ENCODE data around the gene SH3TC1. TPM values are rescaled to one million over a fixed set of nuclear protein-coding genes. Genes with fewer than 3 reads are reported as not detected.

Gene SH3TC1
- total and polyA plus RNA-seq, 2 of the 13 experiments (the other 11 are each of a cell fraction or from before 2014, with no cell fraction given) = 14.9 to 21.8 TPM

GRCh38 chr4:8221476-8221875 is 22.4 kb downstream of the SH3TC1 start:
- ATAC-seq = no peak
- peaks cover 20 to 64% of the 10 kb centered on the region in 2 experiments for H3K36me3 ChIP-seq (replicated peaks in 1 of 2; ENCODE audit: control insufficient read depth in 1 of 2, insufficient read depth in 2 of 2, low read length in 2 of 2)

GRCh38 chr4:8221985-8222384 is 22.9 kb downstream of the SH3TC1 start:
- no peak for TF ChIP-seq SMC3 (IDR thresholded peaks at IDR 0.05; ENCODE audit: low read length)
- in situ Hi-C loops (cut with HindIII; ENCODE audit: extremely low pct_ligation_motif_present, low pct_unique_long_range_greater_than_20kb) (no loop called here), intact Hi-C loops (cut with micrococcal nuclease; ENCODE audit: unreplicated experiment) (no loop called here)
- Histone ChIP-seq H3K79me2 (ENCODE audit: insufficient read depth, low read length) (no peaks in the 10 kb centered on the region), H3K36me3 (replicated peaks in 1 of 2; ENCODE audit: control insufficient read depth in 1 of 2, insufficient read depth in 2 of 2, low read length in 2 of 2) (peaks cover 19 to 60% of the 10 kb centered on the region in 2 experiments), H3K4me3 (replicated peaks in 1 of 3; ENCODE audit: insufficient read depth in 1 of 3, low read depth in 2 of 3, low read length in 3 of 3) (no peak overlapping the region), H3K4me2 (ENCODE audit: low read depth, low read length) (no peak overlapping the region), H3K9me3 (ENCODE audit: low read length) (no peaks in the 10 kb centered on the region), H3K27ac (ENCODE audit: extremely low read length, insufficient read depth, low read length) (no peak overlapping the region), H3K9ac (ENCODE audit: insufficient read depth, low read depth, low read length) (no peak overlapping the region), H4K20me1 (ENCODE audit: insufficient read depth, low read length) (no peaks in the 10 kb centered on the region), H2AFZ (ENCODE audit: low read length) (no peak overlapping the region), H3K27me3 (ENCODE audit: control insufficient read depth in 1 of 2, insufficient read depth in 2 of 2, low read length in 2 of 2) (no peaks in the 10 kb centered on the region), H3K4me1 (ENCODE audit: insufficient read depth, low read length) (peaks cover 46% of the 10 kb centered on the region)
- CTCF ChIA-PET (ENCODE audit: low intra/inter-chr PET ratio, low total read pairs) = no interaction called here
- ATAC-seq (no peak), DNase-seq (ENCODE audit: low spot score) (no peak), FAIRE-seq (no peak)
- BruUV-seq (replicated peaks) = no TSS peak
- POLR2A ChIA-PET = no interaction called here

More at GRCh38 chr4:8221476-8221875, 22.4 kb downstream of the SH3TC1 start:
- Histone ChIP-seq H3K9ac (ENCODE audit: insufficient read depth, low read depth, low read length) (no peak overlapping the region), H3K27ac (ENCODE audit: extremely low read length, insufficient read depth, low read length) (no peak overlapping the region), H2AFZ (ENCODE audit: low read length) (no peak overlapping the region), H3K27me3 (ENCODE audit: control insufficient read depth in 1 of 2, insufficient read depth in 2 of 2, low read length in 2 of 2) (no peaks in the 10 kb centered on the region), H3K9me3 (ENCODE audit: low read length) (no peaks in the 10 kb centered on the region), H3K4me3 (replicated peaks in 1 of 3; ENCODE audit: insufficient read depth in 1 of 3, low read depth in 2 of 3, low read length in 3 of 3) (no peak overlapping the region), H3K4me1 (ENCODE audit: insufficient read depth, low read length) (peaks cover 41% of the 10 kb centered on the region), H3K4me2 (ENCODE audit: low read depth, low read length) (no peak overlapping the region), H4K20me1 (ENCODE audit: insufficient read depth, low read length) (no peaks in the 10 kb centered on the region), H3K79me2 (ENCODE audit: insufficient read depth, low read length) (no peaks in the 10 kb centered on the region)
- intact Hi-C loops (cut with micrococcal nuclease; ENCODE audit: unreplicated experiment) = no loop called here
- no peak for FAIRE-seq
- BruUV-seq (replicated peaks) = no TSS peak
- in situ Hi-C loops (cut with HindIII; ENCODE audit: extremely low pct_ligation_motif_present, low pct_unique_long_range_greater_than_20kb) = no loop called here
- ChIA-PET POLR2A (interaction anchor here (0.6 kb wide), 1 partner anchor 44 kb away, joined by 3 read pairs; no protein-coding TSS in a partner anchor), CTCF (ENCODE audit: low intra/inter-chr PET ratio, low total read pairs) (no interaction called here)
- 88% methylated on average over 5 of the region's 5 CpGs for WGBS (ENCODE audit: low lambda C conversion rate)
- no peak for DNase-seq (ENCODE audit: low spot score)
- TF ChIP-seq ZNF207 (IDR thresholded peaks at IDR 0.05; ENCODE audit: borderline replicate concordance) (no peak), SOX13 (IDR thresholded peaks at IDR 0.05) (no peak), SOX13 (CRISPR knock-in tag; conservative IDR thresholded peaks at IDR 0.05 in 1 of 2, IDR thresholded peaks at IDR 0.05 in 1 of 2) (0 out of 4 replicates have a peak, but pooled peaks of 1 of the 2 experiments have one; percentile 10)

All from HepG2 (cell line).